Measurements from ENCODE around the gene FAM168A. TPM values are rescaled to one million over a fixed set of nuclear protein-coding genes. Genes with fewer than 3 reads are reported as not detected.
"Not testable (repeated sequence)": the region's sequence is repeated elsewhere in the genome, so short reads cannot be mapped to it uniquely, and the experiment has no call there.

FAM168A gene
- total and polyA plus RNA-seq, 2 donors: 29.0 to 31.4 TPM

GRCh38 chr11:73458201-73458600 lies 139.7 kb downstream of the FAM168A start:
- no peak for DNase-seq (ENCODE audit: extremely low spot score)
- no peaks in the 10 kb centered on the region for H3K4me1 ChIP-seq (ENCODE audit: insufficient read depth)
- H3K4me3 ChIP-seq (ENCODE audit: low read depth, low read length): no peak overlapping the region
- no peaks in the 10 kb centered on the region for H3K36me3 ChIP-seq (ENCODE audit: insufficient read depth)
- H3K27ac ChIP-seq (ENCODE audit: low read depth): no peak overlapping the region
- WGBS: 48% methylated on average over 1 of the region's 1 CpG

GRCh38 chr11:73454987-73455386 lies 142.9 kb downstream of the FAM168A start:
- no peak overlapping the region for H3K27ac ChIP-seq (ENCODE audit: low read depth)
- no peaks in the 10 kb centered on the region for H3K4me1 ChIP-seq (ENCODE audit: insufficient read depth)
- H3K36me3 ChIP-seq (ENCODE audit: insufficient read depth): no peaks in the 10 kb centered on the region
- whole genome bisulfite sequencing: 94% methylated on average over 9 of the region's 9 CpGs
- no peak for DNase-seq (ENCODE audit: extremely low spot score)
- no peak overlapping the region for H3K4me3 ChIP-seq (ENCODE audit: low read depth, low read length)

- 81% methylated on average over 4 of the region's 4 CpGs for WGBS
- no peak overlapping the region for H3K4me3 ChIP-seq (ENCODE audit: low read depth, low read length)
- H3K36me3 ChIP-seq (ENCODE audit: insufficient read depth): no peaks in the 10 kb centered on the region
- no peak for DNase-seq (ENCODE audit: extremely low spot score)
- no peak overlapping the region for H3K27ac ChIP-seq (ENCODE audit: low read depth)
- no peaks in the 10 kb centered on the region for H3K4me1 ChIP-seq (ENCODE audit: insufficient read depth)
Measured at GRCh38 chr11:73453562-73453961, 144.3 kb downstream of the FAM168A start.

GRCh38 chr11:73452726-73453125 lies 145.2 kb downstream of the FAM168A start:
- 98% methylated on average over 2 of the region's 2 CpGs for WGBS

GRCh38 chr11:73451896-73452295 lies 146.0 kb downstream of the FAM168A start:
- DNase-seq (ENCODE audit: extremely low spot score): no peak
- Histone ChIP-seq H3K4me3 (ENCODE audit: low read depth, low read length) (no peak overlapping the region), H3K27ac (ENCODE audit: low read depth) (no peak overlapping the region), H3K36me3 (ENCODE audit: insufficient read depth) (no peaks in the 10 kb centered on the region), H3K4me1 (ENCODE audit: insufficient read depth) (no peaks in the 10 kb centered on the region)

More at GRCh38 chr11:73452726-73453125, 145.2 kb downstream of the FAM168A start:
- no peak for DNase-seq (ENCODE audit: extremely low spot score)
- no peak overlapping the region for H3K27ac ChIP-seq (ENCODE audit: low read depth)
- H3K4me1 ChIP-seq (ENCODE audit: insufficient read depth): no peaks in the 10 kb centered on the region
- H3K4me3 ChIP-seq (ENCODE audit: low read depth, low read length): no peak overlapping the region
- H3K36me3 ChIP-seq (ENCODE audit: insufficient read depth): no peaks in the 10 kb centered on the region

GRCh38 chr11:73446766-73447165 lies 151.1 kb downstream of the FAM168A start:
- H3K4me1 ChIP-seq (ENCODE audit: insufficient read depth): no peaks in the 10 kb centered on the region
- 80% methylated on average over 2 of the region's 2 CpGs for WGBS

GRCh38 chr11:73445980-73446379 lies 151.9 kb downstream of the FAM168A start:
- Histone ChIP-seq H3K27ac (ENCODE audit: low read depth) (no peak overlapping the region), H3K4me3 (ENCODE audit: low read depth, low read length) (no peak overlapping the region), H3K4me1 (ENCODE audit: insufficient read depth) (no peaks in the 10 kb centered on the region), H3K36me3 (ENCODE audit: insufficient read depth) (peaks cover under 1% of the 10 kb centered on the region)
- DNase-seq (ENCODE audit: extremely low spot score): no peak

More at GRCh38 chr11:73446766-73447165, 151.1 kb downstream of the FAM168A start:
- Histone ChIP-seq H3K4me3 (ENCODE audit: low read depth, low read length) (no peak overlapping the region), H3K36me3 (ENCODE audit: insufficient read depth) (no peaks in the 10 kb centered on the region), H3K27ac (ENCODE audit: low read depth) (no peak overlapping the region)
- no peak for DNase-seq (ENCODE audit: extremely low spot score)

- Histone ChIP-seq H3K36me3 (ENCODE audit: insufficient read depth) (peaks cover 1% of the 10 kb centered on the region), H3K4me1 (ENCODE audit: insufficient read depth) (no peaks in the 10 kb centered on the region), H3K27ac (ENCODE audit: low read depth) (no peak overlapping the region), H3K4me3 (ENCODE audit: low read depth, low read length) (no peak overlapping the region)
- no peak for DNase-seq (ENCODE audit: extremely low spot score)
- WGBS: 67% methylated on average over 5 of the region's 5 CpGs
Measured at GRCh38 chr11:73439002-73439843, 158.7 kb downstream of the FAM168A start.

GRCh38 chr11:73436859-73437258 lies 161.1 kb downstream of the FAM168A start:
- not testable (repeated sequence) for H3K36me3 ChIP-seq (ENCODE audit: insufficient read depth); H3K4me3 ChIP-seq (ENCODE audit: low read depth, low read length); DNase-seq (ENCODE audit: extremely low spot score); H3K27ac ChIP-seq (ENCODE audit: low read depth); H3K4me1 ChIP-seq (ENCODE audit: insufficient read depth)
- 97% methylated on average over 4 of the region's 4 CpGs for WGBS

- 74% methylated on average over 5 of the region's 5 CpGs for WGBS
- Histone ChIP-seq H3K27ac (ENCODE audit: low read depth) (no peak overlapping the region), H3K4me1 (ENCODE audit: insufficient read depth) (no peaks in the 10 kb centered on the region), H3K4me3 (ENCODE audit: low read depth, low read length) (no peak overlapping the region), H3K36me3 (ENCODE audit: insufficient read depth) (no peaks in the 10 kb centered on the region)
- DNase-seq (ENCODE audit: extremely low spot score): no peak
Measured at GRCh38 chr11:73431396-73431795, 166.5 kb downstream of the FAM168A start.

GRCh38 chr11:73430326-73430725 lies 167.6 kb downstream of the FAM168A start:
- Histone ChIP-seq H3K36me3 (ENCODE audit: insufficient read depth) (no peaks in the 10 kb centered on the region), H3K27ac (ENCODE audit: low read depth) (no peak overlapping the region), H3K4me1 (ENCODE audit: insufficient read depth) (no peaks in the 10 kb centered on the region), H3K4me3 (ENCODE audit: low read depth, low read length) (no peak overlapping the region)
- WGBS: 88% methylated on average over 4 of the region's 4 CpGs
- no peak for DNase-seq (ENCODE audit: extremely low spot score)

- Histone ChIP-seq H3K27ac (ENCODE audit: low read depth) (no peak overlapping the region), H3K36me3 (ENCODE audit: insufficient read depth) (no peaks in the 10 kb centered on the region), H3K4me3 (ENCODE audit: low read depth, low read length) (no peak overlapping the region), H3K4me1 (ENCODE audit: insufficient read depth) (no peaks in the 10 kb centered on the region)
- DNase-seq (ENCODE audit: extremely low spot score): no peak
- 61% methylated on average over 5 of the region's 5 CpGs for WGBS
Measured at GRCh38 chr11:73429121-73429750, 168.7 kb downstream of the FAM168A start.

- H3K27ac ChIP-seq (ENCODE audit: low read depth): no peak overlapping the region
- H3K36me3 ChIP-seq (ENCODE audit: insufficient read depth): no peaks in the 10 kb centered on the region
- DNase-seq (ENCODE audit: extremely low spot score): no peak
- no peaks in the 10 kb centered on the region for H3K4me1 ChIP-seq (ENCODE audit: insufficient read depth)
- H3K4me3 ChIP-seq (ENCODE audit: low read depth, low read length): no peak overlapping the region
Measured at GRCh38 chr11:73428699-73429098, 169.2 kb downstream of the FAM168A start.

- H3K36me3 ChIP-seq (ENCODE audit: insufficient read depth): no peaks in the 10 kb centered on the region
- H3K27ac ChIP-seq (ENCODE audit: low read depth): no peak overlapping the region
- H3K4me1 ChIP-seq (ENCODE audit: insufficient read depth): no peaks in the 10 kb centered on the region
- no peak for DNase-seq (ENCODE audit: extremely low spot score)
- no peak overlapping the region for H3K4me3 ChIP-seq (ENCODE audit: low read depth, low read length)
Measured at GRCh38 chr11:73428227-73428626, 169.7 kb downstream of the FAM168A start.

Measured in urinary bladder (tissue), 4 donors.